ENCODE data around the gene LGR6.

The LGR6 gene

GRCh38 chr1:202247104-202247503 is 53.5 kb downstream of the LGR6 start:
- ATAC-seq = no peak

GRCh38 chr1:202247837-202248795 is 54.5 kb downstream of the LGR6 start:
- ATAC-seq = no peak
- TF ChIP-seq TCF4 (CRISPR knock-in tag; IDR thresholded peaks at IDR 0.05; ENCODE audit: borderline replicate concordance) (no peak), TOX (CRISPR knock-in tag; IDR thresholded peaks at IDR 0.05; ENCODE audit: borderline replicate concordance) (no peak), ISL1 (CRISPR knock-in tag; IDR thresholded peaks at IDR 0.05) (no peak), OSR1 (CRISPR knock-in tag; IDR thresholded peaks at IDR 0.05) (no peak), CREB5 (CRISPR knock-in tag; IDR thresholded peaks at IDR 0.05; ENCODE audit: low read depth) (no peak), ZFP30 (CRISPR knock-in tag; IDR thresholded peaks at IDR 0.05) (no peak), TSHZ2 (CRISPR knock-in tag; IDR thresholded peaks at IDR 0.05) (no peak), CSRNP3 (CRISPR knock-in tag; IDR thresholded peaks at IDR 0.05) (no peak)

More at GRCh38 chr1:202247104-202247503, 53.5 kb downstream of the LGR6 start:
- TF ChIP-seq PATZ1 (CRISPR knock-in tag; IDR thresholded peaks at IDR 0.05; ENCODE audit: borderline replicate concordance) (no peak), ZNF565 (CRISPR knock-in tag; conservative IDR thresholded peaks at IDR 0.05; ENCODE audit: low read depth) (no peak), RARB (CRISPR knock-in tag; IDR thresholded peaks at IDR 0.05) (no peak), OSR1 (CRISPR knock-in tag; IDR thresholded peaks at IDR 0.05) (no peak), TSHZ2 (CRISPR knock-in tag; IDR thresholded peaks at IDR 0.05) (no peak), BACH2 (CRISPR knock-in tag; IDR thresholded peaks at IDR 0.05; ENCODE audit: borderline replicate concordance) (no peak), PPARA (CRISPR knock-in tag; IDR thresholded peaks at IDR 0.05; ENCODE audit: borderline replicate concordance) (no peak), ESRRG (CRISPR knock-in tag; IDR thresholded peaks at IDR 0.05) (no peak), CREB5 (CRISPR knock-in tag; IDR thresholded peaks at IDR 0.05; ENCODE audit: low read depth) (no peak), TCF4 (CRISPR knock-in tag; IDR thresholded peaks at IDR 0.05; ENCODE audit: borderline replicate concordance) (no peak), CSRNP3 (CRISPR knock-in tag; IDR thresholded peaks at IDR 0.05) (no peak), ZFP3 (CRISPR knock-in tag; IDR thresholded peaks at IDR 0.05) (no peak), GLIS3 (CRISPR knock-in tag; IDR thresholded peaks at IDR 0.05) (no peak), ARNTL (CRISPR knock-in tag; IDR thresholded peaks at IDR 0.05; ENCODE audit: borderline replicate concordance, low read depth) (no peak), ZC3H10 (CRISPR knock-in tag; IDR thresholded peaks at IDR 0.05) (no peak), TOX (CRISPR knock-in tag; IDR thresholded peaks at IDR 0.05; ENCODE audit: borderline replicate concordance) (no peak), CSDC2 (CRISPR knock-in tag; IDR thresholded peaks at IDR 0.05) (no peak)
